DMS 273 (cell line): ENCODE measurements around the gene GNPDA1.
"Not testable (repeated sequence)": the region's sequence is repeated elsewhere in the genome, so short reads cannot be mapped to it uniquely, and the experiment has no call there.

Experiments
- DNase-seq: peaks from one replicate; lab custom pipeline; 2025; ENCODE audit not compliant: unreplicated experiment; lab: John Stamatoyannopoulos, UW

GNPDA1 gene

GRCh38 chr5:142012792-142013388, at the start of gene GNPDA1:
GNPDA1 (minus strand) TSS chr5:142013027; CDS start chr5:142012035, 992 bp downstream.
- peak; percentile 87 for DNase-seq

DNA sequence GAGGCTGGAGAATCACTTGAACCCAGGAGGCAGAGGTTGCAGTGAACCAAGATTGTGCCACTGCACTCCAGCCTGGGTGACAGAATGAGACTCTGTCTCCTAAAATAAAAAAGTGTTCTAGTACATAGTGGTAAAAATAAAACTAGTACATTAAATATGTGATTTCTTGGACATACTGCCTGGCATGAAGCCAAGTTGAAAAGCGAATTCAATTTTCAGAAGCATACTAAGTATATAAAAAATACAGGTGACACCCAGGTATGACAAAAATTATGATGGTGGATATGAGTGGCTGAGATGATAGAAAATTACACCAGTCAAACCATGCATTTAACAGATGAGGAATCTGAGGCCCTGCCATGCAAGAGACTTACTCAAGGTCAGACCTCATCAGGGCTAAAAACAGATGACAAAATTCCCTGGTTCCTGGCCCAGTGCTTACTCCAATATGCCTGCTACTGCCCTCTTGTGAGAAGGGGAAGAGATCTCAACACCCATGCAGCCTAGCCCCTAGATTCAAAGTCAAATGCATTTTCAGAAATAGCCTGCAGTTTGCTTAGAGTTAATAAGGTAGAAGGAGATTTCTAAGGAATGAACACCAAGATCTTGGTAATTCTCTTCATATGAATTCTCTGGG, 46.6 kb upstream of the GNPDA1 start:
- peak; percentile 69 for DNase-seq

DNA sequence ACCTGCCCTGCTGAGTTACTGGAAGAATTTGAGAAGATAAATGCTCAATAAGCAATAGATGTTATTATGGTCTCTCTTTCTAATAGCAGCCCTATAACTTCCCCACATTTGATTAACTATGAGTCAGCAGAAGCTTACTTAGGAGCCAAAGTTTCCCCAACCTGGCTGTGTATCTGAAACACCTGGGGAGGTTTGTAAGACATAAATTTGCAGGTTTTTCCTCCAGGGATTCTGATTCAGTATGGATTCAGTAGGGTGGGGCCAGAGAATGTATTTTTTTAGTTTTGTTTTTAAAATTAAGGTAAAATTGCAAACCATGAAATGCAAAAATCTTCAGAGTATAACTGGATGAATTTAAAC, 44.9 kb upstream of the GNPDA1 start:
- no peak for DNase-seq

DNA sequence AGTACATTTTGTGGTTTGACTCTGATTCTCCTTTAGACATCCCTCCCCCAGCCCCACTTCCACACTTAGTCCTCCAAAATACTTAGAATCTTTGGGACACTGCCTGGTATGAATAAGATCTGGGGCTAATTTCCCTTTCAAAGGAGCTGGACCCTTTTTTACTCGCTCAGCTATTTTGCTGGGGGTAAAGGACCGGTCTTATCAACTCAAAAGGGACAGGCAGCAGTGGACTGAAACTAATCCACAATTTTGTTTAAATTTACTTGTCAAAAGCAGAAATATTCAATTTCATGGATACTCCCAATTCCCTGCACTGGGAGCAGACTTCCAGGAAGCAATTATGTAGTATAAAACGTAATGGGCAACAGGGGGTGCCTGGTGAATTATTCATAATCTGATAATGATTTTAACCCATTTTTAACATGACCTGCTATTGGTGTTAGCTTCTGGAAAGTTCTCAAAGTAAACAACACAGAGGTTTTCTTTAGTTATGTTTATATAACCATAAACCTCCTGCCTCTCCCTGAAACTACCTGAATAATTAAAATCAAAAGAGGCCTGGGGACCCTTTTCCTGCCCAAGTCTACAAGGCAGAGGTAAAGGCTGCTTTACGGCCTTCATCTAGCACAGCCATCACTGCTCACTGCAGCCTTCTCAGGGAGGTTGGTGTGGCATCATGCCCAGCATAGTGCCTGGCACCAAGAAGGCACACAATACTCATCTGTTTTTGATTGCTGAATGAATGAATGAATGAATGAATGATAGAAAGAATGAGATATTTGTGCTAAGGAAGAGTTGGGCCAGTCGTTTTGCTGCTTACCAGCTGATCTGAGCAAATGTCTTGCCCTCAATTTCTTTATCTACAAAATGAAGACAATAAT, 44.2 kb upstream of the GNPDA1 start:
- DNase-seq: peak; percentile 23

DNA sequence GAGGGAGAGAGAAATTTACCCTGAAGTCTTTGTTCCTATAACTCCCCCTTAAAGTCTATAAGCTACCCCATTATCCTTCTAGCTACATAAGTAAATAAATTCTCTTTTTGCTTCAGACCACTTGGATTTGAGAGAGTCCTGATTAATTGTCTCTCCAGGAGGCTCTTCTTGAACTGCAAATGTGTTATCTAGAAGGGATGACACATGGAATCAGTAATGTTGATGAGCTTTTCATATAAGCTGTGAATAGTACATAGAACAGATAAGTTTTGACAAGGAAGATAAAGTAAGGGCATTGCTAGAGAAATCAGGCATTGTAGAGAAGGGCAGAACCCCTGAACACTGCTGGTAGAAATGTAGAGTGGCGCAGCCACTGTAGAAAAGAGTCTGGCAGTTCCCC, 42.5 kb upstream of the GNPDA1 start:
- DNase-seq: no peak

DNA sequence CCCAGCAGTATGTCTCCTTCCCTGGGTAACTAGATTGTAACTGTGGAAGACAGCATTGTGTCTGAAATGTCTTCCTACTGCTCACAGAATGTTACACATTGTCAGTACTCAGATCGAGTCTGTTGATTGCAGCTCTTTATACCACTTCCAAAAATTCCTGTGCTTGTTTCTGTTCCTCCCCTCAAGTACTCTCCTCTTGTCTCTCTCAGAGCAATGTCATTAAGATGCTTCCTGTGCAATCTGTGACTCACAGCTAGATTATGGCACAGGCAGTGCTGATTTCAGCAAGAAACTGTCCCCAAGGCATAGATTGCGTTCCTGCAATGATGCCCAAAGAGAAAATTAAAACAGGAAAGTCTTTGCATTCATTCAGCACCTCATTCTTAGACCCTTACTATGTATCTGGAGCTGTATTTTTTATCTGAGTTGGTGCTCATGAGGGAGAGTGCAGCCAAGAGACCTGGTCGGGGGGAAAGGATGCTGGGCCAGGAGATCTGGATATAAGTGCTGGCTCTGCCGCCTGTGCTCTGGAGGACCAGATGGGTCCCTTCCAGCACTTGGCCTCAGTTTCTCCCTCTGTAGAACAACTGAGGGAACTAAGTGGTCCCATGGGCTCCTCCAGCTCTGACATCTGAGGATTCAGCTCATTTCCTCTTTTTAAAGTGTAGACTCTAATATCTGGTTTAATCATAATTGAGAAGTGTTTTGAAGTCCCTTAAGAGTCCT, 40.8 kb upstream of the GNPDA1 start:
- DNase-seq: no peak

DNA sequence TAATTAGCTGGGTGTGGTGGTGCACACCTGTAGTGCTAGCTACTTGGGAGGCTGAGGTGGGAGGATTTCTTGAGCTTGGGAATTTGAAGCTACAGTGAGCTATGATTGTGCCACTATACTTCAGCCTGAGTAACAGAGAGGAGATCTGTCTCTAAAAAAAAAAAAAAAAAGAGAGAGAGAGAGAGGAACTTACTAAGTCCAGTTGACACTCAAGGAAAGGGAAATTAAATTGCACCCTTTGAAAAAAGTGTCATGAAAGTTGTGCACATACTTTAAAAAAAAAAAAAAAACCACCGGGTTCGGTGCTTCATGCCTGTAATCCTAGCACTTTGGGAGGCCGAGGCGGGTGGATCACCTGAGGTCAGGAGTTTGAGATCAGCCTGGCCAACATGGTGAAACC, 39.2 kb upstream of the GNPDA1 start:
- not testable (repeated sequence) for DNase-seq

GRCh38 chr5:142048272-142048671, 35.4 kb upstream of the GNPDA1 start:
- DNase-seq: no peak

- no peak for DNase-seq
These were observed 33.4 kb upstream of the GNPDA1 start for GRCh38 chr5:142046191-142046590.

DNA sequence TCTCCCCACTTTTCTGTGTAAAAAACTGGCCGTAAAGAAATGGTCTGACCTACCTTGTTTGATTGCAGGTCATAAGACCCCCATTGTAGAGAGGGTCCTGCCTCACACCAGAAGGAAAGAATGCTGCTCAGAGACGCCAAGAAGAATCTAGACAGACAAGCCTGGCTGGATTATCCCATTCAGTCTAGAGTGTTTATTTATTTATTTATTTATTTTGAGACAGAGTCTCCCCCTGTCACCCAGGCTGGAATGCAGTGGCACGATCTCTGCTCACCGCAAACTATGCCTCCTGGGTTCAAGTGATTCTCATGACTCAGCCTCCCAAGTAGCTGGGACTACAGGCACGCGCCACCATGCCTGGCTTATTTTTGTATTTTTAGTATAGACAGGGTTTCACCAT, 28.1 kb upstream of the GNPDA1 start:
- DNase-seq: not testable (repeated sequence)

DNA sequence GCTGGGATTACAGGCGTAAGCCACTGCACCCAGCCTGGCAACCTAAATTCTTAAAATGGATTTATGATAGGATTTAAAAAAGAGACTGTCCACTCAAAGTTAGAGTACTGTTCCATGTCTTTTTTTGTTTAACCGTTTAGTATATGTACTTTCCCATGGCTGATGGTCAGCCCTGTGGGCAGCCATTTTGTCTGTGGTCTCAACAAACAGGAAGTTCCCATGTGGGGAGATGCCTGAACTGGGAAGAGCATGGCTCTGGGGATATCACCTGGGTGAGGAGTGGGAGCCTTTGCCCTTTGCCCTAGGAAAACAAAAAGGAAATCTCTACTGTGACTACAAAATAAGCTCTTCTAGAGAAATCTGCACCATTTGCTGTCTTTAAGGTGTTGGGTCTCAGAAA, 27.5 kb upstream of the GNPDA1 start:
- DNase-seq: no peak

- DNase-seq: no peak
These were observed 25.9 kb upstream of the GNPDA1 start for GRCh38 chr5:142038735-142039134.

DNA sequence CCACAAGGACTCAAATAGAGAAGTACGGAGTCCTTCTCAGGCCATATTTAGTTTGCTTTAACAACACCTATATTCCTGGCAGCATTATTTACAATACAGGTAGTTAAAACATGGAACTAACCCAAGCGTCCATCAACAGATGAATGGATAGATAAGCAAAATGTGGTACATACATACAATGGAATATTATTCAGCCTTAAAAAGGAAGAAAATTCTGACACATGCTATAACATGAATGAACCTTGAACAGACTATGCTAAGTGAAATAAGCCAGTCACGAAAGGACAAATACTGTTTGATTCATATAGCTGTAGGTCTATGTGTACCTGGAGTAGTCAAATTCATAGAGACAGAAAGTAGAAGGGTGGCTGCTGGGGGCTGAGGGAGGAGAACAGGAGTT, 24.8 kb upstream of the GNPDA1 start:
- not testable (repeated sequence) for DNase-seq

DNA sequence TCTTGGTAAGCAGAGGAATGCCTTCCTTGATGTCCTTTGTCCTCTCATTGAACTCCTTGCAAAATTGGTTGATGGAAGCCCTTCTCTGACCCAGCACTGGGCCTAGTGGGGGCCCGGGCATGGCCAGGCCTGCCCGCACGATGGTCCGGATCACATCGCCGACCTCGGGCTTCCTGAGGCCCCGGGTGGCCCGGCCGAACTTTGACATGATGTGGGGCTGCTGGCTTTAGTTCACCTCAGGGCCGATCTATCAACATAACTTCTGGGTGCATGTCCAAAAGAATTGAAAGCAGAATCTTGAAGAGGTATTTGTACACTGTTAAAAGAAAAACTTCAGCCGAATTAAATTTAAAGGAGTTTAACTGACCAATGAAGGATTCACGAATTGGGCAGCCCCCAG, 24.1 kb upstream of the GNPDA1 start:
- DNase-seq: no peak

- DNase-seq: no peak
These were observed 22.2 kb upstream of the GNPDA1 start for GRCh38 chr5:142034994-142035393.

DNA sequence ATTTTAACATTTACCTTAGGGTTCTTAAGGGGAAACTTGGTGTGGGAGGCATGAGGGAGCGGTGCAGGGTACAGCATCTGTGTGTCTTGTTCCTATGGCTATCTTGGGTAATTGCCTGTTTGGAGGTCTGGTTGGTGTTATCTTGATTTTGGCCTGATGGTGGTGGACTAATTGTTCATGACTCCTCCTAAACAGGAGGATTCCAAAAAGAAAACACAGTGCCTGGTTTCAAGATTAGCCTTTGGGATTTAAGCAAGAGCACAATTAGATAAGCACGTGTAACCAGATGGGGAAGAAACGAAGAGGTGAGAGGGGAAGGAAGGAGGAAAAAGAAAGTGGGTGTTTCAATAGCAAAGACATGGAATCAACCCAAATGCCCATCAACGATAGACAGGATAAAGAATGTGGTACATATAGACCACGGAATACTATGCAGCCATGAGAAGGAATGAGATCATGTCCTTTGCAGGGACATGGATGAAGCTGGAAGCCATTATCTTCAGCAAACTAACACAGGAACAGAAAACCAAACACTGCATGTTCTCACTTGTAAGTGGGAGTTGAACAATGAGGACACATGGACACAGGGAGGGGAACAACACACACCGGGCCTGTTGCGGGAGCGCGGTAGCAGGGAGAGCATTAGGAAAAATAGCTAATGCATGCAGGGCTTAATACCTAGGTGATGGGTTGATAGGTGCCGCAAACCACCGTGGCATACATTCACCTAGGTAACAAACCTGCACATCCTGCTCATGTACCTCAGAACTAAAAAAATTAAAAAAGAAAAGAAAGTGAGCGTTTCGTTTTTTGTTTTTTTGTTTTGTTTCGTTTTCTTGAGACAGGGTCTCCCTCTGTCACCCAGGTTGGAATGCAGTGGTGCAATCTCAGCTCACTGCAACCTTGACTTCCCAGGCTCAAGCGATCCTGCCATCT, 21.1 kb upstream of the GNPDA1 start:
- DNase-seq: not testable (repeated sequence)

DNA sequence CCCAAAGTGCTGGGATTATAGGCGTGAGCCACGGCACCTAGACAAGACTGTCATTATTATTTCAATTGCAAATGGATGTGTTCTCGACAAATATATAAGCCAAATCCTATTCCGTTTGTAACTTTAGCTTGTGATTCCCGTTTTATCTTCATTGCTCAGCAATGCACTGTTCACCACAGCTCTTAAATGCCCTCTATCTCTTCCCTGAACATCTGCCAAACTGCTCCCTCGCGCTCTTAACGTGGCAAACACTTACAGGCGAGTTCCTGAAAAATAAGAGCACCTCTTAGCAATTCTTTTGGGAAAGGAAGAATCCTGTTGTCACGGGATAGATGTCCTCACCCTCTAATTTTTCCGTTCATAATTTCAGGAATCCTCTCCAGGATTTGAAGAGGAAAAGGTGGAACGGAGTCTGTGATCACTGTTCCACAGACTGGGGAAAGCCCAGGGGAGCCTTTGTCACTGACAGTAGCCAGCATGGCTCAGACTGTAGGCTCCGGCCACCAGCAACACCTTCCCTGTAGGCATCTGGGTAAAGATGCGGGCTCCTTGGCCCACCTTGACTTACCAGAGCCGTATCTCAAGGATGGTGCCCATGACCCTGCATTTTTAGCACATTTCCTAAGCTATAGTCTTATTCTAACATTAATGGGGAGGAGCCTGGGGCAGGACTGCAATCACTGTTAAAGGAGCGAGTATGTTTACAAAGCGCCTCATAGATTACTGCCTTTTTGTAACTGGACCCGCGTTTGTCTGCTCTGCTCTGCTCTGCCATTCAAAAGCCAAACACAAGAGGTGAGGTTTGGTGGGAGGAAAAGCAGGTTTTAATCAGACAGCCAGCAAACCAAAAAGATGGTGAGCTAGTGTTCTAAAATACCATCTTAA, 20.2 kb upstream of the GNPDA1 start:
- peak; percentile 29 for DNase-seq

- DNase-seq: no peak
These were observed 19.3 kb upstream of the GNPDA1 start for GRCh38 chr5:142032150-142032549.

DNA sequence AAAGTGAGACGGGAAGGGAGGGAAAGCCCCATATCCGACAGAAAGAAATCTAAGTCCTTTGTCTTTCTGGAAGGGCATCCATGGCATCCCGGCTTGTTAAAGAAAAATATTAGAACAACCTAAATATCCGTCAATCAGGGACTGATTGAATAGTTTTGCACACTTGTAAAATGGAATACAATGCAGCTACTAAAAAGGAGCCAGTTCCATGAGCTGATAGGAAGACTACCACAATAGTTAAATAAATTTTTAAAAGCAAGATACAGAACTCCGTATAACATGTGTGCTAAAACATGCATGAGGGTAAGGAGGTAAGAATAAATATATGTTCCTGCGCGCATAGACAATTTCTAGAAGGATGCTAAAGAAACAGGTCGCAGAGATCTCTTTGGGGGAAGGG, 12.8 kb upstream of the GNPDA1 start:
- DNase-seq: no peak
